Endothelial cell (in vitro differentiated cells): ENCODE data around the gene SCNN1A. TPM values are rescaled to one million over a fixed set of nuclear protein-coding genes. Genes with fewer than 3 reads are reported as not detected.

ENCODE experiments used
- DNase-seq: peaks from one replicate; pipeline ENCODE4 v3.0.0; 2021; ENCODE audit warnings: low spot score
- H3K27ac Mint-ChIP-seq: one replicate; pipeline ENCODE4 v1.8.0; 2021; ENCODE audit warnings: mixed read lengths, inconsistent platforms; ENCODE audit not compliant: unreplicated experiment
- H3K27me3 Mint-ChIP-seq: one replicate; pipeline ENCODE4 v1.8.0; 2021; ENCODE audit warnings: mild to moderate bottlenecking, moderate library complexity, mixed read lengths, inconsistent platforms; ENCODE audit not compliant: unreplicated experiment
- H3K36me3 Mint-ChIP-seq: one replicate; pipeline ENCODE4 v1.8.0; 2021; ENCODE audit warnings: mild to moderate bottlenecking, low read depth, mixed read lengths, inconsistent platforms; ENCODE audit not compliant: unreplicated experiment
- H3K4me1 Mint-ChIP-seq: one replicate; pipeline ENCODE4 v1.8.0; 2021; ENCODE audit warnings: mild to moderate bottlenecking, mixed read lengths, inconsistent platforms; ENCODE audit not compliant: unreplicated experiment
- H3K4me3 Mint-ChIP-seq: one replicate; pipeline ENCODE4 v1.8.0; 2021; ENCODE audit warnings: mild to moderate bottlenecking, mixed read lengths, inconsistent platforms; ENCODE audit not compliant: unreplicated experiment
- H3K9me3 Mint-ChIP-seq: one replicate; pipeline ENCODE4 v1.8.0; 2021; ENCODE audit warnings: mixed read lengths, inconsistent platforms; ENCODE audit not compliant: unreplicated experiment
- CTCF ChIP-seq: fragments of 200-600 bp; sonication (generic); IDR thresholded peaks from one replicate; pipeline ENCODE4 v1.5.0; 2021; ENCODE audit warnings: antibody characterized with exemption; ENCODE audit not compliant: unreplicated experiment
- total RNA-seq: library from RNA; stranded (reverse); fragmentation: NEBNext Ultra II Directional; extraction: Animal tissue kit (Norgen Biotek cat#: 25700); gene quantifications from one replicate; pipeline ENCODE4 v1.2.1, GENCODE V29; 2021; ENCODE audit not compliant: unreplicated experiment

SCNN1A gene
- total RNA-seq, 1 donor from 2014 or later, result 2.2 TPM

DNA sequence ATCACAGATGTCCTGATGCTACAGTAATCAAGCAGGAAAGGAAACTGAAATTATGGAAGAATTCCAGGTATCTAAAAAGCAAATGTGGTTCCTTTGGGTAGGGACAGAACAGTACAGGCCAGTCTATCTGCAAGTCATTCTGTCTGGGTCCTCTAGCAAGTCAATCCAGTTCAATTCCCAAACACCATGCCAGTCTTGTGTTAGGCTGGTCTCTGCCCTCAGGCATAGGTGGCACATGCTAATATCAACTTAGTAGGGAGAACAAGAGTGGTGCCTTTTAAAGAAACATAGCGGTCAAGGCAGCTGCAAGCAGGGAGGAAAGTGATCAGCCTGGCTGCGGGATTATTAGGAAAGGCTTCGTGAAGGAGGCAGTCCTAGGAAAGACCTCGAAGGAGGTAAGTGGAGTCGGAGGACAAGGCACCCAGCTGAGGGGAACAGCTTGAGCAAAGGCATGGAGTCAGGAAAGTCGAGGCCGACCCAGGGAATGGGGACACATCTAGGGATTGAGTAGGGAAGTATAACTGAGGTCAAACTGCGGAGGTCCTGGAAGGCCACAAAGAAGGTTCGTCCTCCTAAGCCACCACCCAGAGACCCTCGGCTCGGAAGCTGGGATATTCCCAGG lies 68.7 kb downstream of the SCNN1A start:
- H3K36me3 Mint-ChIP-seq, result peaks cover 3% of the 10 kb centered on the region
- H3K9me3 Mint-ChIP-seq, result no peaks in the 10 kb centered on the region
- H3K4me1 Mint-ChIP-seq, result peaks cover 12% of the 10 kb centered on the region
- H3K27me3 Mint-ChIP-seq, result peaks cover 21% of the 10 kb centered on the region
- H3K27ac Mint-ChIP-seq, result peak overlapping the region; percentile 15
- no peak overlapping the region for H3K4me3 Mint-ChIP-seq
- DNase-seq, result no peak
- TF ChIP-seq CTCF, result no peak

GRCh38 chr12:6306151-6306550 lies 69.2 kb downstream of the SCNN1A start:
- Mint-ChIP-seq H3K9me3 (no peaks in the 10 kb centered on the region), H3K4me3 (no peak overlapping the region), H3K4me1 (peaks cover 12% of the 10 kb centered on the region), H3K27me3 (peaks cover 19% of the 10 kb centered on the region), H3K27ac (peak overlapping the region; percentile 15), H3K36me3 (peaks cover 3% of the 10 kb centered on the region)
- no peak for TF ChIP-seq CTCF
- no peak for DNase-seq

GRCh38 chr12:6303071-6303470 lies 72.3 kb downstream of the SCNN1A start:
- no peak for TF ChIP-seq CTCF
- Mint-ChIP-seq H3K9me3 (no peaks in the 10 kb centered on the region), H3K27ac (no peak overlapping the region), H3K27me3 (peaks cover 14% of the 10 kb centered on the region), H3K36me3 (peaks cover 3% of the 10 kb centered on the region), H3K4me1 (peaks cover 7% of the 10 kb centered on the region), H3K4me3 (no peak overlapping the region)
- DNase-seq, result no peak

GRCh38 chr12:6302621-6303020 lies 72.7 kb downstream of the SCNN1A start:
- Mint-ChIP-seq H3K9me3 (no peaks in the 10 kb centered on the region), H3K36me3 (peaks cover 3% of the 10 kb centered on the region), H3K27ac (no peak overlapping the region), H3K27me3 (peaks cover 14% of the 10 kb centered on the region), H3K4me3 (no peak overlapping the region), H3K4me1 (peaks cover 5% of the 10 kb centered on the region)
- TF ChIP-seq CTCF, result no peak
- no peak for DNase-seq

DNA sequence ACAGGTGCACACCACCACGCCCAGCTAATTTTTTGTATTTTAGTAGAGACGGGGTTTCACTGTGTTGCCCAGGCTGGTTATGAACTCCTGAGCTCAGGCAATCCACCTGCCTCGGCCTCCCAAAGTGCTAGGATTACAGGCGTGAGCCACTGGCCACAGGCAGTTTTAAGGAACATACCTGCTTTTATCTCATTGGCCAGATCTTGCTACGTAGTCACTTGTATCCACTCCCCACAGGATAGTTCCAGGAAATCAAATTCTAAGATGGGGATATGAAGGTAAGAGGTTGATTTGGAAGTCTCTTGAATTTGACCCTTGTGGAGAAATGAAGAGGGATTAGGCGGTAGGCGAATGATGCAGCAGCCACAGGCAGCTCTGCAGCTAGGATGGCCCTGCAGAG lies 73.6 kb downstream of the SCNN1A start:
- no peak for TF ChIP-seq CTCF
- Mint-ChIP-seq H3K36me3 (peaks cover 3% of the 10 kb centered on the region), H3K4me3 (no peak overlapping the region), H3K27ac (no peak overlapping the region), H3K4me1 (peaks cover 2% of the 10 kb centered on the region), H3K9me3 (no peaks in the 10 kb centered on the region), H3K27me3 (peaks cover 9% of the 10 kb centered on the region)
- DNase-seq, result no peak
